Uterus (tissue), 2 donors: ENCODE data around the gene PPP1R3F.

Experiments
- POLR2A ChIP-seq, 2 donors: fragments of 450-650 bp; IDR thresholded peaks; one replicate each; pipeline ENCODE4 v1.6.1; 2016; ENCODE audit warnings: antibody characterized with exemption in 2 of 2, mild to moderate bottlenecking in 1 of 2, moderate library complexity in 1 of 2
- TF ChIP-seq, protein P1 (sequence below), 4 experiments: fragments of 200-600 bp in 2 of 4; fragments of 450-650 bp in 2 of 4; sonication (generic) in 2 of 4; IDR thresholded peaks; one replicate each; pipeline ENCODE4 v1.5.1; 2016 to 2019; ENCODE audit warnings: antibody characterized with exemption in 4 of 4, mild to moderate bottlenecking in 2 of 4, moderate library complexity in 1 of 4

- TF ChIP-seq, protein P1, sequence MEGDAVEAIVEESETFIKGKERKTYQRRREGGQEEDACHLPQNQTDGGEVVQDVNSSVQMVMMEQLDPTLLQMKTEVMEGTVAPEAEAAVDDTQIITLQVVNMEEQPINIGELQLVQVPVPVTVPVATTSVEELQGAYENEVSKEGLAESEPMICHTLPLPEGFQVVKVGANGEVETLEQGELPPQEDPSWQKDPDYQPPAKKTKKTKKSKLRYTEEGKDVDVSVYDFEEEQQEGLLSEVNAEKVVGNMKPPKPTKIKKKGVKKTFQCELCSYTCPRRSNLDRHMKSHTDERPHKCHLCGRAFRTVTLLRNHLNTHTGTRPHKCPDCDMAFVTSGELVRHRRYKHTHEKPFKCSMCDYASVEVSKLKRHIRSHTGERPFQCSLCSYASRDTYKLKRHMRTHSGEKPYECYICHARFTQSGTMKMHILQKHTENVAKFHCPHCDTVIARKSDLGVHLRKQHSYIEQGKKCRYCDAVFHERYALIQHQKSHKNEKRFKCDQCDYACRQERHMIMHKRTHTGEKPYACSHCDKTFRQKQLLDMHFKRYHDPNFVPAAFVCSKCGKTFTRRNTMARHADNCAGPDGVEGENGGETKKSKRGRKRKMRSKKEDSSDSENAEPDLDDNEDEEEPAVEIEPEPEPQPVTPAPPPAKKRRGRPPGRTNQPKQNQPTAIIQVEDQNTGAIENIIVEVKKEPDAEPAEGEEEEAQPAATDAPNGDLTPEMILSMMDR (IDR thresholded peaks at IDR 0.05), result no peak
- TF ChIP-seq POLR2A (IDR thresholded peaks at IDR 0.05), result no peak
Observed at GRCh38 chrX:49233176-49233575, 36.4 kb upstream of the PPP1R3F start, which contains the start of gene CACNA1F.
